22Rv1 (cell line): ENCODE measurements around the gene LSAMP.

ENCODE experiments used
- H3K27ac ChIP-seq: fragments of 450-650 bp; 2 replicates; pipeline ENCODE4 v1.5.1; 2017
- ZFX ChIP-seq: fragments of 450-650 bp; IDR thresholded peaks from 2 replicates; pipeline ENCODE4 v1.6.1; 2017; ENCODE audit warnings: antibody characterized with exemption, borderline replicate concordance
- TF ChIP-seq, protein P1 (sequence below): fragments of 450-650 bp; IDR thresholded peaks from 2 replicates; pipeline ENCODE4 v1.5.1; 2017; ENCODE audit warnings: mild to moderate bottlenecking

Gene LSAMP

DNA sequence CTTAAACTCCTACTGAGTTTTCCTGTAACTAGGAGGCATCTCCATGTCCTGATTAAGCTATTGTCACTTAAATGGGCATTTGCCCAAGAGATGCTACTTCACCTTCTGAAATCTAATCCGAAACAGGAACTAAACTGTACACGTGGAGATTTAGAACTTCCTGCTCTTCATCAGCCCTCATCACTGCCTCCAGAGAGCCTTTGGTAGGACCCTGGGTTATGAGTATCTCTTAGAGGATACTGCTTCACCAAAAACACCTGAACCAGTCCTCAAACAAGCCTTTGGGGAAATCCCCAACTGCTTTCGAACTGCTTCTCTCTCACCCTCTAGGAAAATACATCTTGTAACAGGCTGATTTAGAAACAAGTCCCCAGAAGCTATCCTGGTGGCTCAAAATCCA is 501.7 kb downstream of the LSAMP start:
- H3K27ac ChIP-seq, result no peak overlapping the region
- TF ChIP-seq, protein P1, sequence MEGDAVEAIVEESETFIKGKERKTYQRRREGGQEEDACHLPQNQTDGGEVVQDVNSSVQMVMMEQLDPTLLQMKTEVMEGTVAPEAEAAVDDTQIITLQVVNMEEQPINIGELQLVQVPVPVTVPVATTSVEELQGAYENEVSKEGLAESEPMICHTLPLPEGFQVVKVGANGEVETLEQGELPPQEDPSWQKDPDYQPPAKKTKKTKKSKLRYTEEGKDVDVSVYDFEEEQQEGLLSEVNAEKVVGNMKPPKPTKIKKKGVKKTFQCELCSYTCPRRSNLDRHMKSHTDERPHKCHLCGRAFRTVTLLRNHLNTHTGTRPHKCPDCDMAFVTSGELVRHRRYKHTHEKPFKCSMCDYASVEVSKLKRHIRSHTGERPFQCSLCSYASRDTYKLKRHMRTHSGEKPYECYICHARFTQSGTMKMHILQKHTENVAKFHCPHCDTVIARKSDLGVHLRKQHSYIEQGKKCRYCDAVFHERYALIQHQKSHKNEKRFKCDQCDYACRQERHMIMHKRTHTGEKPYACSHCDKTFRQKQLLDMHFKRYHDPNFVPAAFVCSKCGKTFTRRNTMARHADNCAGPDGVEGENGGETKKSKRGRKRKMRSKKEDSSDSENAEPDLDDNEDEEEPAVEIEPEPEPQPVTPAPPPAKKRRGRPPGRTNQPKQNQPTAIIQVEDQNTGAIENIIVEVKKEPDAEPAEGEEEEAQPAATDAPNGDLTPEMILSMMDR, result no peak
- TF ChIP-seq ZFX, result no peak

DNA sequence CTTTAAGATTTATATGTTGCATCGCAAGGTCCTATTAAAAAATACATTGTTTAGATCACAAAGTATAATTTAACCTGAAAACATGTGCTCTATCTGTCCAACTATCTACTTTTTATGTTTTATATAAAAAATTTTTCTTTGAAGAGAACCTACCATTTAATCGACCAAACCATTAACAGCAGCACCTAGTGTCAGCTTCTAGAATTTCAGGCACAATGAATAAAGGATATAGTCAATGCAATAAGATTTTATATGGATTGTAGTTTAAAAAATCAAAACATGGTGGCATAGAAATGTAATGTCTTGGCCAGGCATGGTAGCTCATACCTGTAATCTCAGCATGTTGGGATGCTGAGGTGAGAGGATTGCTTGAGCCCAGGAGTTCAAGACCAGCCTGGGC is 508.2 kb downstream of the LSAMP start:
- H3K27ac ChIP-seq, result no peak overlapping the region
- TF ChIP-seq ZFX, result no peak
- TF ChIP-seq, protein P1, result peak; percentile 66

DNA sequence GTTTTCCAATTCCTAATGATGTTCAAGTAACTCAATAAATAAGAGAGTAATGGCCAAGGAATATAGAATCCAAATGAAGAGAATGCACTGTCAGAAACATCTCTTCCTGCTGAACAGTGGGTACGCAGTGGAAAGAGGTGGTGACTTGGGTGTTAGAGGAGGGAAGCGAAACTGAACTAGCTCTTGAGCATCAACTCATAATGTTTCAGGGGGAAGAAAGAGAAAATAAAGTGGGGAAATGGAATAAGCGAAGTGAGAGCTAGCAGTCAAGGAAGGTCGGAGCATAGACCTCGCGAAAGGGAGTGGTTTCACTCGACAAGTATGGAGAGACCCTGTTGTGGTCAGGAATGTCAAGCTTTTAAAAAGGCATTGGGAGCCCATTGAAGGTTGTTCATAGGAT is 512.5 kb downstream of the LSAMP start:
- no peak overlapping the region for H3K27ac ChIP-seq
- no peak for TF ChIP-seq ZFX
- TF ChIP-seq, protein P1, result no peak

DNA sequence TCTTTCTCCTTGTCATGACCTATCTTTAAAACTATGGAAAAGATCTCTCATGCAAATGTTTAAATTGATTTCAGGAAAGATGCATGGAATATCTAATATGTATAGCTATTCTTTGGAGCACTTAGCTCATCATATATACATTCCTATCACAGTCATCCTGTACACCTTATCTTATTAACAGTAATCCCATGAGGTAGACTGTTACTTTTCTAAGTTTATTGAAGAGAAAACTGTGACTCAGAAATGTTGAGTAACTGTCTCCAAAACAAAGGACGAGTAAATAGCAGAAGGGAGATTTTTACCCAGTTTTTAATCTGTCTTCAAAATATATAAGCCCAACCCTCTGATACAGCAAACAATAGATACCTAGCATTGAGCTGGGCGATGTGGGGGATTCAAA is 513.7 kb downstream of the LSAMP start:
- no peak overlapping the region for H3K27ac ChIP-seq
- TF ChIP-seq, protein P1, result no peak
- TF ChIP-seq ZFX, result no peak

DNA sequence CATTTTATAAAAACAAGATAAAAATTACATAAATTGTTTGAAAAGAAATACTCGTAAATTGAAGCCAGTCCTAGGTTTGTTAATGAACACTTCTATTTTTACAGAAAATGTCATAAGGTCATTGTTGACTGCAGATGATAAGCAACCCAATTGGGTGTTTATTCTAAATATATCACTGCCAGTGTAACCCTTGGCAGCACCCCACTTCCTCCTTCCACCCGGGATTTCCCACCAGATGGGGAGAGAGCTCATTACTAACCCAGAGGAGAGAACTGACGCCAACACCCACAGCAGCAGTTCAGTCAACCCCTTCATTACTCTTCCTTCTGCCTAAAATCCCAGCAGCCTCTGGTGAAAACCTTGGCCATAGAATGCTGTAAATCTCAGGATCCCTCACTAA is 514.4 kb downstream of the LSAMP start:
- TF ChIP-seq, protein P1, result no peak
- no peak for TF ChIP-seq ZFX
- H3K27ac ChIP-seq, result no peak overlapping the region

DNA sequence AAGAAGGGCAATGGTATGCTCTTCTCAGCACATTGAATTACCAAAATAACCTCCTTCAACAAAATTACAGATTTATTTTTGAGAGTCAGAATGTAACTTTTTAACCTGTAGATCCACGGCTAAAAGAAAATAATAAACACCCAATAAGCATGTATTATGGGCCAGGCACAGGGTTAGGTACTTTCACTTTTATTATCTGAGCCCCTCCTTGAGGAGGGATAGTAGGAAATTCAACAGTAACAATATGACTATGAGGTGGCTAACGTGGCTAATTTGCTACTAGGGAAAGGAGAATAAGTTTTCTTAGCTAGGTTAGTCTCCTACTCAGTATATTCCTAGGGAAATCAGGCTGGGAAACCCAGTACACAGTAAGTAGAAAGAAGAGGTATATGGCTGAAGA is 515.1 kb downstream of the LSAMP start:
- no peak for TF ChIP-seq ZFX
- TF ChIP-seq, protein P1, result no peak
- no peak overlapping the region for H3K27ac ChIP-seq

DNA sequence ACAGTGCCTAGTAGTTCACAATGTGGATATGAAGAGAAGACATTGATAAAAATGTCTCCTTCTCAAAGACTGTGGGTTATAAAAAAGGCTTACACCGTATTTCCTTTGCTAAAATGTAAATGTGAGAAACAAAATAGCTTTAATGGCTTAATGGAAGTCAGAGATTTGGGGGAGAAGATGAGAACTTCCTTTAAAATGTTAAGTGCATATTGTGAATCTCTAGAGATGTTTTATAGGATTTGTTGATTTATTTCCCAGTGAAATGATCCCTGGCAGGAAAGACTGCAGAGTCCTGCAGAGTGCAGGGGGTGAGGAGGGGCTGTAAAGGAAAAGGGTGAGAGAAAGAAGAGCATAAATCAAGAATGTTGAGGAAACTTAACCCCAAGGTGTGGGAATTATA is 516.9 kb downstream of the LSAMP start:
- TF ChIP-seq, protein P1, result no peak
- no peak for TF ChIP-seq ZFX
- no peak overlapping the region for H3K27ac ChIP-seq
